Measurements from ENCODE around the gene SHISA9.

Gene SHISA9

GRCh38 chr16:13120091-13120490, 218.7 kb downstream of the SHISA9 start:
- DNase-seq (ENCODE audit: low spot score) = no peak

GRCh38 chr16:13120557-13120956, 219.2 kb downstream of the SHISA9 start:
- no peak for DNase-seq (ENCODE audit: low spot score)

GRCh38 chr16:13123991-13124390, 222.6 kb downstream of the SHISA9 start:
- DNase-seq (ENCODE audit: low spot score) = no peak

- DNase-seq (ENCODE audit: low spot score) = no peak
Measured at GRCh38 chr16:13127144-13127543, 225.7 kb downstream of the SHISA9 start.

- DNase-seq (ENCODE audit: low spot score) = no peak
Measured at GRCh38 chr16:13130586-13130985, 229.2 kb downstream of the SHISA9 start.

GRCh38 chr16:13134836-13135235, 233.4 kb downstream of the SHISA9 start:
- no peak for DNase-seq (ENCODE audit: low spot score)

- DNase-seq (ENCODE audit: low spot score) = no peak
Measured at GRCh38 chr16:13136901-13137300, 235.5 kb downstream of the SHISA9 start.

- DNase-seq (ENCODE audit: low spot score) = no peak
Measured at GRCh38 chr16:13138528-13138927, 237.1 kb downstream of the SHISA9 start.

GRCh38 chr16:13139661-13140241, 238.4 kb downstream of the SHISA9 start:
- no peak for DNase-seq (ENCODE audit: low spot score)

GRCh38 chr16:13143551-13143950, 242.2 kb downstream of the SHISA9 start:
- no peak for DNase-seq (ENCODE audit: low spot score)

- DNase-seq (ENCODE audit: low spot score) = no peak
Measured at GRCh38 chr16:13146829-13147228, 245.4 kb downstream of the SHISA9 start.

- no peak for DNase-seq (ENCODE audit: low spot score)
Measured at GRCh38 chr16:13148294-13148693, 246.9 kb downstream of the SHISA9 start.

GRCh38 chr16:13148836-13149235, 247.4 kb downstream of the SHISA9 start:
- no peak for DNase-seq (ENCODE audit: low spot score)

- DNase-seq (ENCODE audit: low spot score) = no peak
Measured at GRCh38 chr16:13150181-13150885, 248.9 kb downstream of the SHISA9 start.

- DNase-seq (ENCODE audit: low spot score) = peak; percentile 67
Measured at GRCh38 chr16:13153696-13154095, 252.3 kb downstream of the SHISA9 start.

GRCh38 chr16:13154799-13155198, 253.4 kb downstream of the SHISA9 start:
- peak; percentile 10 for DNase-seq (ENCODE audit: low spot score)

- DNase-seq (ENCODE audit: low spot score) = no peak
Measured at GRCh38 chr16:13155377-13155776, 254.0 kb downstream of the SHISA9 start.

GRCh38 chr16:13155780-13156179, 254.4 kb downstream of the SHISA9 start:
- no peak for DNase-seq (ENCODE audit: low spot score)

GRCh38 chr16:13157082-13157481, 255.7 kb downstream of the SHISA9 start:
- no peak for DNase-seq (ENCODE audit: low spot score)

- no peak for DNase-seq (ENCODE audit: low spot score)
Measured at GRCh38 chr16:13158427-13158826, 257.0 kb downstream of the SHISA9 start.

- no peak for DNase-seq (ENCODE audit: low spot score)
Measured at GRCh38 chr16:13165024-13165423, 263.6 kb downstream of the SHISA9 start.

GRCh38 chr16:13168091-13168572, 266.7 kb downstream of the SHISA9 start:
- DNase-seq (ENCODE audit: low spot score) = peak; percentile 23

- no peak for DNase-seq (ENCODE audit: low spot score)
Measured at GRCh38 chr16:13171313-13171712, 269.9 kb downstream of the SHISA9 start.

- no peak for DNase-seq (ENCODE audit: low spot score)
Measured at GRCh38 chr16:13176711-13177110, 275.3 kb downstream of the SHISA9 start.

Measured in Ammon's horn (tissue), 1 donor.